Right atrium auricular region (tissue), 2 donors: ENCODE data around the gene MAGI1. TPM values are rescaled to one million over a fixed set of nuclear protein-coding genes. Genes with fewer than 3 reads are reported as not detected.
"Not testable (repeated sequence)": the region's sequence is repeated elsewhere in the genome, so short reads cannot be mapped to it uniquely, and the experiment has no call there.

ENCODE experiments used
- DNase-seq: peaks from one replicate; pipeline ENCODE4 v3.0.0-alpha.2; 2019; ENCODE audit warnings: low spot score
- H3K27ac ChIP-seq, 2 donors: fragments of 200-600 bp; sonication (generic); 1 replicate in 1 of 2; 2 replicates in 1 of 2; pipeline ENCODE4 v1.5.1; 2016 to 2019
- H3K27me3 ChIP-seq, 2 donors: fragments of 200-600 bp; sonication (generic); one replicate each; pipeline versions ENCODE4 v1.5.1 to v1.6.0; 2017 to 2019
- H3K36me3 ChIP-seq: fragments of 200-600 bp; sonication (generic); one replicate; pipeline ENCODE4 v1.5.1; 2016
- H3K4me1 ChIP-seq, 2 donors: fragments of 200-600 bp; sonication (generic); one replicate each; pipeline versions ENCODE4 v1.5.1 to v1.6.0; 2017 to 2019
- H3K4me3 ChIP-seq, 2 donors: fragments of 200-600 bp; sonication (generic); 1 replicate in 1 of 2; 2 replicates in 1 of 2; pipeline ENCODE4 v1.5.1; 2017 to 2019; ENCODE audit warnings: mild to moderate bottlenecking in 1 of 2, moderate library complexity in 1 of 2
- H3K9me3 ChIP-seq, 2 donors: fragments of 200-600 bp; sonication (generic); one replicate each; pipeline ENCODE4 v1.5.1; 2019
- CTCF ChIP-seq, 2 donors: fragments of 200-600 bp; sonication (generic); IDR thresholded peaks; one replicate each; pipeline ENCODE4 v1.5.1; 2019; ENCODE audit warnings: antibody characterized with exemption in 2 of 2
- total RNA-seq, 2 donors: library from RNA; depleted of rRNA; stranded (reverse); fragments of >200 nt; gene quantifications; one replicate each; pipeline ENCODE4 v1.1.0, GENCODE V29; 2016

The MAGI1 gene
- total RNA-seq, 2 donors from 2014 or later: 28.5 to 34.8 TPM

DNA sequence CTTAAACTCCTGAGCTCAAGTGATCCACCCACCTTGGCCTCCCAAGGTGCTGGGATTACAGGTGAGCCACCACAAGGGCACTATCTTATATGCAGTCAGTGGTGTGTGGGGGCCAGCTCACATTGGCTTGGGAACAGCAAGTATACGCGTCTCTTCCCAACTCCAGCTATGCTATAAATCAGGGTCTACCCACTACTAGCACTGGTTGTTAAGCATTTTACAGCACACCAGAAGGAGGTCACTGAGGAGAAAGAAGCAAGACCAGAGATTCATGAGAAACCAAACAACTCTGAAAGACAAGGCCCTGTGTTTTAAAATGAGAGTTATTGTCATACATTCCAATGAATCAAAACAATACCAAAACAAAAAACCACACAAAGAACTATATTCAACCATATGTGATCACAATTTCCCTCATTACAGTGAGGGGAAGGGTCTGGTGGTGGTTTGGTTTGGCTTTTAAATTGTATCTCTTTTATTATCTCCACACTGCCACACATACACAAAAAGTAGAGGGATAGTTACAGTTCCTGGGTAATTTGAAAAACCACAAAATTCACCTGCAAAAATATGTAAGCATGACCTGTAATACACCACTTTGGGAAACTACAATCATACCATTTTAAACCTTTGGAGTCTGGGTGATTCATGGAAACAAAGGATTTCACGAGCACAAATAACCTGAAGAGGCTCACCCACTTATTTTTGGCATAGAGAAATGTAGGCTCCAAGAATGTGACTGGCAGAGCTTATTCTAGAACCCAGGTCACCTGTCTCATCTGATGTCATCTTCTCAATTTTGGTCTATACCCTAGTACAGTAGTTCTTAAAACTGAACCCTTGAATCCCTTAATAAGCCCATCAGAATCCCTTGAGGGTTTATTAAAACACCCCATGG lies 5.2 kb downstream of the MAGI1 start:
- Histone ChIP-seq H3K36me3 (no peaks in the 10 kb centered on the region), H3K9me3 (no peaks in the 10 kb centered on the region), H3K4me1 (peaks cover 0 to 43% of the 10 kb centered on the region in 2 donors), H3K27ac (no peak overlapping the region), H3K27me3 (no peaks in the 10 kb centered on the region), H3K4me3 (no peak overlapping the region)
- DNase-seq: no peak
- no peak for TF ChIP-seq CTCF (IDR thresholded peaks at IDR 0.05)

DNA sequence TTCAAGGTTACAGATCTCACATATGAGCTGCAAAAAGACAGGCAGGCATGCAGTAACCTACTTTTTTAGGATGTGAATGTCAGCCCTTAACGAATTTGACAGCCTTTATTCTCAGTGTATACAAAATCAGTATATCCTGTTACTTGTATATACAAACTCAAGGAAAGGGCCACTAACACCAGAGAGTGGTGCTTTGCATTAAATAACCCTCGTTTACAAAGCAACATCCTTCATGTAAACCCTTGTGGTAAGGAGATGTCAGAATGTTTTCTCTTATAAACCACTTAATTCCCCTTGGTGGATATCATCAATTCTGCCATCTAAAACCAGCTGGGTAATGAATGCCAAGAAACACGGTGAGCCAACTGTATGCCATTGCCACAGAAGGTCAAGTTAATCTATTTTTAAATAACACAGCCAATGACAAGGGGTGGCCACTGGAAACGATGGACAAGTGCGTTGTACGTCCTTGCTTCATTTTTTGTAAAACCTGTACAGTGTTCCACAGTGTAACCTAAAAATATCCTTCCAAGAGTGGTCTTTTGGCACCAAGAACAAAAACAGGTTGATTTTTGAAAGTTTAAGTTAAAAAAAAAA lies 7.5 kb downstream of the MAGI1 start:
- peak overlapping the region in 1 of 2 donors; percentile 60 for H3K27ac ChIP-seq
- TF ChIP-seq CTCF (IDR thresholded peaks at IDR 0.05): no peak
- no peaks in the 10 kb centered on the region for H3K27me3 ChIP-seq
- H3K4me1 ChIP-seq: peaks cover 0 to 28% of the 10 kb centered on the region in 2 donors
- no peaks in the 10 kb centered on the region for H3K36me3 ChIP-seq
- DNase-seq: no peak
- no peak overlapping the region for H3K4me3 ChIP-seq
- H3K9me3 ChIP-seq: no peaks in the 10 kb centered on the region

GRCh38 chr3:66029443-66029842 lies 9.3 kb downstream of the MAGI1 start:
- H3K4me1 ChIP-seq: peaks cover 0 to 18% of the 10 kb centered on the region in 2 donors
- no peaks in the 10 kb centered on the region for H3K9me3 ChIP-seq
- peak overlapping the region in 1 of 2 donors; percentile 60 for H3K27ac ChIP-seq
- no peak overlapping the region for H3K4me3 ChIP-seq
- TF ChIP-seq CTCF (IDR thresholded peaks at IDR 0.05): no peak
- no peaks in the 10 kb centered on the region for H3K27me3 ChIP-seq
- no peaks in the 10 kb centered on the region for H3K36me3 ChIP-seq
- DNase-seq: no peak

GRCh38 chr3:66029014-66029413 lies 9.7 kb downstream of the MAGI1 start:
- H3K27me3 ChIP-seq: no peaks in the 10 kb centered on the region
- H3K27ac ChIP-seq: no peak overlapping the region
- DNase-seq: no peak
- H3K4me3 ChIP-seq: no peak overlapping the region
- no peaks in the 10 kb centered on the region for H3K36me3 ChIP-seq
- H3K4me1 ChIP-seq: peaks cover 0 to 18% of the 10 kb centered on the region in 2 donors
- H3K9me3 ChIP-seq: no peaks in the 10 kb centered on the region
- no peak for TF ChIP-seq CTCF (IDR thresholded peaks at IDR 0.05)

GRCh38 chr3:66028457-66028856 lies 10.3 kb downstream of the MAGI1 start:
- no peak for TF ChIP-seq CTCF (IDR thresholded peaks at IDR 0.05)
- peaks cover 0 to 18% of the 10 kb centered on the region in 2 donors for H3K4me1 ChIP-seq

GRCh38 chr3:66027099-66027498 lies 11.6 kb downstream of the MAGI1 start:
- not testable (repeated sequence) for H3K9me3 ChIP-seq, H3K36me3 ChIP-seq, DNase-seq, H3K4me3 ChIP-seq, H3K27me3 ChIP-seq, H3K27ac ChIP-seq
- H3K4me1 ChIP-seq: peaks cover 0 to 19% of the 10 kb centered on the region in 2 donors

More at GRCh38 chr3:66028457-66028856, 10.3 kb downstream of the MAGI1 start:
- H3K9me3 ChIP-seq: no peaks in the 10 kb centered on the region
- no peak overlapping the region for H3K4me3 ChIP-seq
- no peaks in the 10 kb centered on the region for H3K27me3 ChIP-seq
- no peaks in the 10 kb centered on the region for H3K36me3 ChIP-seq
- no peak overlapping the region for H3K27ac ChIP-seq
- DNase-seq: no peak
